A549 (cell line): ENCODE data around the gene TXNRD2.

Experiments
- CEBPB ChIP-seq, 2 experiments: fragments of >200 bp in 1 of 2; sonication (Bioruptor Twin) in 1 of 2; formaldehyde crosslinking in 1 of 2; IDR thresholded peaks; 2 replicates each; pipeline ENCODE4 v1.6.1; 2012 to 2016
- EHMT2 ChIP-seq: fragments of 200-600 bp; sonication (generic); IDR thresholded peaks from 2 replicates; pipeline ENCODE4 v1.6.1; 2016; ENCODE audit warnings: antibody characterized with exemption, low read depth, mild to moderate bottlenecking, moderate library complexity
- TF ChIP-seq, protein P1 (sequence below): fragments of >200 bp; sonication (Bioruptor Twin); formaldehyde crosslinking; IDR thresholded peaks from 3 replicates; pipeline ENCODE4 v1.5.1; 2016

DNA sequence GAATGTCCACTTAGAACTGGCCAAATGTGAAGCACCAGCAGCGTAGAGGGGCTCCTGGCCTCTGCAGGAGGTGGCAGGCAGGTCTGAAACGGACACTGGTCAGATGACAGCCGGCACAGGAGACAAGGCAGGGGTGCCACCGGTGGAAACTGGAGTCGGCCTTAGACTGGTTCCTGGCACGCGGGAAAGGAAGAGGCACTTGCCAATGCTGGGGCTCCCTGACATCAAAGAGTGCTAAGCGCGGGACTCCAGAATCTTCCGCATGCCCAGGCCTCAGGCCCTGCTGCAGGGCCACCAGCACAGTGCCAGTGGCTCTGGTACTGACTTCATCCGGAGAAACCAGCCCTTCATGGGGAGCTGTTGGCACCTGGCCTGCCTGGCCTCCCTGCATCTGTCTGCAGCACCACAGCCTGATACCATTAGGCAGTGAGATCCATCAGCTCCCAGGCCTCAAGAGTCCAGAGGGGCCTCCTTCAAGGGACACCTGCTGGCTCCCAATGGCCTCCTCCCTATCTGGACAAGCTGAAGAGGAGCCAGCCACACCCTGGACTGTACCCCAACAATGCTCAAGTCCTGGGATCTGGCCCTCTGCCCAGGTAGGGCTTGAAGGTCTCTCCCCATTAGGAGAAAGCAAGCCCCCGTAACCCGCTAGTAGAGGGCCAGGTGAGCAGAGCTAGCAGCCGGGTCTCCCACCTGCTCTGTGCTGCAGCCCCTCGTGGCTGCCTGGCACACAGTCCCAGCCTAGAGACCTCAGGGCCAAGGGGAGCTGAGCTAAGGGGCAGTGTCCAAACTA is 57.3 kb downstream of the TXNRD2 start:
- TF ChIP-seq EHMT2 = no peak
- TF ChIP-seq, protein P1, sequence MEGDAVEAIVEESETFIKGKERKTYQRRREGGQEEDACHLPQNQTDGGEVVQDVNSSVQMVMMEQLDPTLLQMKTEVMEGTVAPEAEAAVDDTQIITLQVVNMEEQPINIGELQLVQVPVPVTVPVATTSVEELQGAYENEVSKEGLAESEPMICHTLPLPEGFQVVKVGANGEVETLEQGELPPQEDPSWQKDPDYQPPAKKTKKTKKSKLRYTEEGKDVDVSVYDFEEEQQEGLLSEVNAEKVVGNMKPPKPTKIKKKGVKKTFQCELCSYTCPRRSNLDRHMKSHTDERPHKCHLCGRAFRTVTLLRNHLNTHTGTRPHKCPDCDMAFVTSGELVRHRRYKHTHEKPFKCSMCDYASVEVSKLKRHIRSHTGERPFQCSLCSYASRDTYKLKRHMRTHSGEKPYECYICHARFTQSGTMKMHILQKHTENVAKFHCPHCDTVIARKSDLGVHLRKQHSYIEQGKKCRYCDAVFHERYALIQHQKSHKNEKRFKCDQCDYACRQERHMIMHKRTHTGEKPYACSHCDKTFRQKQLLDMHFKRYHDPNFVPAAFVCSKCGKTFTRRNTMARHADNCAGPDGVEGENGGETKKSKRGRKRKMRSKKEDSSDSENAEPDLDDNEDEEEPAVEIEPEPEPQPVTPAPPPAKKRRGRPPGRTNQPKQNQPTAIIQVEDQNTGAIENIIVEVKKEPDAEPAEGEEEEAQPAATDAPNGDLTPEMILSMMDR = no peak
- no peak for TF ChIP-seq CEBPB (IDR thresholded peaks at IDR 0.05)
